GM12891 (cell line): ENCODE results near the gene C1orf50.

Experiments used
- POLR2A ChIP-seq: IDR thresholded peaks from 2 replicates; pipeline ENCODE4 v1.6.1; 2011; ENCODE audit warnings: low read depth, low read length, control low read depth
- POLR2AphosphoS5 ChIP-seq: IDR thresholded peaks from 2 replicates; pipeline ENCODE4 v1.6.1; 2011; ENCODE audit warnings: low read depth, low read length, control low read depth
- POU2F2 ChIP-seq: IDR thresholded peaks from 2 replicates; pipeline ENCODE4 v1.6.1; 2011; ENCODE audit warnings: low read depth, mild to moderate bottlenecking, control low read depth, low read length, moderate library complexity

- TF ChIP-seq POLR2A: no peak
- TF ChIP-seq POU2F2: no peak
- no peak for TF ChIP-seq POLR2AphosphoS5
Measured at GRCh38 chr1:42783092-42783491, 16.0 kb downstream of the C1orf50 start.
